Ishikawa (cell line): Measurements from ENCODE around the gene ERG28.

Experiments
- CEBPB ChIP-seq: IDR thresholded peaks from 2 replicates; pipeline ENCODE4 v1.6.1; 2012
- CREB1 ChIP-seq: IDR thresholded peaks from 2 replicates; pipeline ENCODE4 v1.6.1; 2012; ENCODE audit warnings: low read depth
- EGR1 ChIP-seq: IDR thresholded peaks from 2 replicates; pipeline ENCODE4 v1.6.1; 2012
- EP300 ChIP-seq: IDR thresholded peaks from 2 replicates; pipeline ENCODE4 v1.6.1; 2012; ENCODE audit warnings: borderline replicate concordance
- FOXM1 ChIP-seq: IDR thresholded peaks from 2 replicates; pipeline ENCODE4 v1.6.1; 2012; ENCODE audit warnings: low read depth, borderline replicate concordance
- MAX ChIP-seq: IDR thresholded peaks from 2 replicates; pipeline ENCODE4 v1.6.1; 2012
- NFIC ChIP-seq: IDR thresholded peaks from 2 replicates; pipeline ENCODE4 v1.6.1; 2012
- RAD21 ChIP-seq: IDR thresholded peaks from 2 replicates; pipeline ENCODE4 v1.6.1; 2012; ENCODE audit warnings: low read depth
- REST ChIP-seq: IDR thresholded peaks from 2 replicates; pipeline ENCODE4 v1.6.1; 2012; ENCODE audit warnings: low read depth, mild to moderate bottlenecking
- TAF1 ChIP-seq: IDR thresholded peaks from 2 replicates; pipeline ENCODE4 v1.6.1; 2012; ENCODE audit warnings: low read depth, mild to moderate bottlenecking
- TCF12 ChIP-seq: IDR thresholded peaks from 2 replicates; pipeline ENCODE4 v1.6.1; 2012; ENCODE audit warnings: low read depth
- TEAD4 ChIP-seq: IDR thresholded peaks from 2 replicates; pipeline ENCODE4 v1.6.1; 2012
- USF1 ChIP-seq: IDR thresholded peaks from 2 replicates; pipeline ENCODE4 v1.6.1; 2012
- YY1 ChIP-seq: IDR thresholded peaks from 2 replicates; pipeline ENCODE4 v1.6.1; 2012; ENCODE audit warnings: low read depth
- ZBTB7A ChIP-seq: IDR thresholded peaks from 2 replicates; pipeline ENCODE4 v1.6.1; 2012; ENCODE audit warnings: low read depth

ERG28 gene

GRCh38 chr14:75690010-75690409, 29.3 kb upstream of the ERG28 start:
- no peak for TF ChIP-seq EP300
- TF ChIP-seq YY1, result no peak
- TF ChIP-seq TAF1, result no peak
- TF ChIP-seq NFIC, result no peak

GRCh38 chr14:75689012-75689411, 28.3 kb upstream of the ERG28 start:
- TF ChIP-seq TEAD4, result no peak
- TF ChIP-seq ZBTB7A, result no peak
- TF ChIP-seq USF1, result no peak
- no peak for TF ChIP-seq RAD21
- no peak for TF ChIP-seq MAX
- no peak for TF ChIP-seq FOXM1
- no peak for TF ChIP-seq NFIC
- TF ChIP-seq TCF12, result no peak
- no peak for TF ChIP-seq EP300
- no peak for TF ChIP-seq EGR1
- no peak for TF ChIP-seq CEBPB
- TF ChIP-seq CREB1, result no peak
- no peak for TF ChIP-seq YY1
- no peak for TF ChIP-seq TAF1
- no peak for TF ChIP-seq REST

GRCh38 chr14:75685910-75686309, 25.2 kb upstream of the ERG28 start:
- TF ChIP-seq CREB1, result no peak
- TF ChIP-seq NFIC, result no peak
- no peak for TF ChIP-seq EP300

GRCh38 chr14:75675265-75675960, 14.7 kb upstream of the ERG28 start:
- TF ChIP-seq REST (no peak), FOXM1 (no peak), MAX (no peak), ZBTB7A (no peak), TEAD4 (no peak), TAF1 (no peak), TCF12 (no peak), CEBPB (no peak), USF1 (no peak), CREB1 (no peak), NFIC (no peak)

- TF ChIP-seq FOXM1 (no peak), RAD21 (no peak), EGR1 (no peak), ZBTB7A (no peak), EP300 (no peak), REST (no peak), NFIC (no peak), TCF12 (no peak), CEBPB (no peak), CREB1 (no peak), YY1 (no peak)
These were observed 12.8 kb upstream of the ERG28 start for GRCh38 chr14:75673345-75674035.
